ENCODE measurements around the gene SMO.
"Not testable (repeated sequence)": the region's sequence is repeated elsewhere in the genome, so short reads cannot be mapped to it uniquely, and the experiment has no call there.

SMO gene

GRCh38 chr7:129169686-129170440, 18.6 kb upstream of the SMO start:
- DNase-seq (ENCODE audit: low read depth), result no peak

DNA sequence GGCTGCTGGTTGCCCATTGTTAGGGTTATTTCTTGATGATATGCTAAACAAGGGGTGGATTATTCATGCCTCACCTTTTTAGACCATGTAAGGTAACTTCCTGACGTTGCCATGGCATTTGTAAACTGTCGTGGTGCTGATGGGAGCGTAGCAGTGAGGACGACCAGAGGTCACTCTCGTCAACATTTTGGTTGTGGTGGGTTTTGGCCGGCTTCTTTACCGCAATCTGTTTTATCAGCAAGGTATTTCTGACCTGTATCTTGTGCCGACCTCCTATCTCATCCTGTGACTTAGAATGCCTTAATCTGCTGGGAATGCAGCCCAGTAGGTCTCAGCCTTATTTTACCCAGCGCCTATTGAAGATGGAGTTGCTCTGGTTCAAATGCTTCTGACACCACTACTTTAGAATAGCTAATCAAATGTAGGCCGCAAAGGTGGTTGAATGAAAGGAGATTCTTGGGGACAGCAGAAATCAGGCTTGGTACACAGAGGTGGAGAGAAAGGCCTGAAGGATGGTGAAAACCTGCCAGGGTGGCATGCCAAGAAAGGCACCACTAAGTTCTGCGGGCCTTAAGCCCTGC, 17.9 kb upstream of the SMO start:
- DNase-seq (ENCODE audit: low read depth), result no peak

- DNase-seq (ENCODE audit: low read depth), result not testable (repeated sequence)
Observed at GRCh38 chr7:129173861-129174260, 14.6 kb upstream of the SMO start.

GRCh38 chr7:129176916-129177710, 11.3 kb upstream of the SMO start:
- DNase-seq (ENCODE audit: low read depth), result no peak

GRCh38 chr7:129184981-129185670, 3.3 kb upstream of the SMO start:
- DNase-seq (ENCODE audit: low read depth), result no peak

- no peak for DNase-seq (ENCODE audit: low read depth)
Observed at GRCh38 chr7:129186749-129187260, 1.6 kb upstream of the SMO start.

- no peak for DNase-seq (ENCODE audit: low read depth)
Observed at GRCh38 chr7:129187681-129188371, 607 bp upstream of the SMO start.

GRCh38 chr7:129188892-129189660, 643 bp downstream of the SMO start:
- no peak for DNase-seq (ENCODE audit: low read depth)

DNA sequence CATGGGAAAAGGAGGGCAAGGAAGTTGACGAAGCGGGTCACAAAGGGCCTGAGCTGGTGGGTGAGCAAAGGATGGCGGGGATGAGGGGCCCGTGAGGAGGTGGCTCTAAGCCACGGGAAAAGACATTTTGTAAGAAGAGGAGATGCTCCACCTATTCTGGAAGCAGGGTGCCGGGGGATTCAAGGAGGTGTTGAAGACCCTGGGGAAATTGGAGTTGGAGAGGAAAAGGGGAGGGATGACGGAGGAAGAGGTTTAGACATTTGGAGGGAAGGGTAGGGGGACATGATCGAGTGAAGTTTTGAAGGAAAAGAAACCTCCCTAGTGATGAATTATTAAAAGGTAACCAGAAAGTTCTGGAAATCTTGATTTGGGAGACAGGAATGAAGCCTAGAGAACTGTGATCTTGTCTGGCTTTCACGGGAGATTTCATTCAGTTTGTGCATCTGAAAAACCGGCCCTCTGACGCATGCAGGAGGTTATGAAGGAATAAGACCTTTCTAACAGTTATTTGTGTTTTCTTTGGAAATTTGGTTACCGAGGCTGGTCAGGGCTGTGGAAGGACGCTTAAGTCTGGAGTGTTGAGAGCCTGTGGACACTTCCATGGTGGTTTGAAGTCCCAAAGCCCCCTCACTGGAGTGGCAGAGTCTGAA, 1.4 kb downstream of the SMO start:
- no peak for DNase-seq (ENCODE audit: low read depth)

GRCh38 chr7:129191272-129191671, 2.8 kb downstream of the SMO start:
- DNase-seq (ENCODE audit: low read depth), result no peak

DNA sequence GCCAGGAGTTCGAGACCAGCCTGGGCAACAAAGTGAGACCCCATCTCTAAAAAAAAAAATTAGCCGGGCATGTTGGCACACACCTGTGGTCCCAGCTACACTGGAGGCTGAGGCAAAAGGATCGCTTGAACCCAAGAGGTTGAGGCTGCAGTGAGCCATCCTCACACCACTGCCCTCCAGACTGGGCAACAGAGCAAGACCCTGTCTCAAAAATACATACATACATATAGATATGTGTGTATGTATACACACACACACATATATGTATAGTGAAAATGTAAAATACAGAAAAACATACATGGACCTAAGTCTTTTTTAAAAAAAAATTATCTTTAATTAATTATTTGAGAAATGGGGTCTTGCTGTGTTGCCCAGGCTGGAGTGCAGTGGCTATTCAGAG, 5.5 kb downstream of the SMO start:
- DNase-seq (ENCODE audit: low read depth), result no peak

GRCh38 chr7:129197771-129198170, 9.3 kb downstream of the SMO start:
- DNase-seq (ENCODE audit: low read depth), result no peak

DNA sequence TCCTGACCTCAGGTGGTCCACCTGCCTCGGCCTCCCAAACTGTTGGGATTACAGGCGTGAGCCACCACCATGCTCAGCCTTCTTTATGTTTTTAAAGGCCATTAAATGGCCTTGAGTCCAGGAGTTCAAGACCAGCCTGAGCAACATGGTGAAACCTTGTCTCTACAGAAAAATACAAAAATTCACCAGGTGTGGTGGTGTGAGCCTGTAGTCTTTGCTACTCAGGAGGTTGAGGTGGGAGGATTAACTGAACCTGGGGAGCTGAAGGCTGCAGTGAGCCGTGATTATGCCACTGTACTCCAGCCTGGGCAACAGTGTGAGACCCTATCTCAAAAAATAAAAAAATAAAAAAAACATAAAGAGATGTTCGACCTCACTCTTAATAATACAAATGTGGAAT, 11.0 kb downstream of the SMO start:
- no peak for DNase-seq (ENCODE audit: low read depth)

GRCh38 chr7:129202058-129202777, 13.8 kb downstream of the SMO start:
- DNase-seq (ENCODE audit: low read depth), result no peak

DNA sequence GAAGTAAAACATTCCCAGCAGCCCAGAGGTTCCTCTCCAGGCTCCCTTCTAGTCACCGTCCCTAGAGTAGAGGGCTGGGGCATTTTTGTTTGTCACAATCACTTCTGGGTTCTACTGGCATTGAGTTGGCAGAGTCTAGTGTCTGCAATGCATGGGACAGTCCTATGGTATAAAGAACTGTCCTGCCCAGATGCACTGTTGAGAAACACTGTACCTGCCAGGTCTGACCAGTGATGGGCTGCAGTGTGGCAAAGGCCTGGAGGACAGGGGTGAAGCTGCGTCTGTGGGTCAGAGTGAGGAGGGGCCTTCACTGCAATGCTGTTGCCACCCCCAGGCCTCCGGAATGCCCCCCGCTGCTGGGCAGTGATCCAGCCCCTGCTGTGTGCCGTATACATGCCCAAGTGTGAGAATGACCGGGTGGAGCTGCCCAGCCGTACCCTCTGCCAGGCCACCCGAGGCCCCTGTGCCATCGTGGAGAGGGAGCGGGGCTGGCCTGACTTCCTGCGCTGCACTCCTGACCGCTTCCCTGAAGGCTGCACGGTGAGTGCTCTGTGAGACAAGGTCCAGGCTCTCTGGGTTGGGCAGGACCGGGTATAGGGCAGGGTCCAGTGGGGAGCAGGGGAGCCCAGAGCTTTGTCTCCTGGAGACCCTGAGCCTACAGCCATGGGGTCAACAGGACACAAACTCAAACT, 14.8 kb downstream of the SMO start:
- DNase-seq (ENCODE audit: low read depth), result no peak

GRCh38 chr7:129205126-129205818, 16.8 kb downstream of the SMO start:
- no peak for DNase-seq (ENCODE audit: low read depth)

- DNase-seq (ENCODE audit: low read depth), result no peak
Observed at GRCh38 chr7:129205987-129206785, 17.8 kb downstream of the SMO start.

- no peak for DNase-seq (ENCODE audit: low read depth)
Observed at GRCh38 chr7:129208667-129209066, 20.2 kb downstream of the SMO start.

Data from stimulated activated CD4-positive, alpha-beta T cell treated with anti-CD3 and anti-CD28 coated beads, Interleukin-2, amount 100 ng/mL, for 4 hours (primary cell).